Ishikawa (cell line): Measurements from ENCODE around the gene MRPL53.

Experiments used
- CEBPB ChIP-seq: IDR thresholded peaks from 2 replicates; pipeline ENCODE4 v1.6.1; 2012
- CREB1 ChIP-seq: IDR thresholded peaks from 2 replicates; pipeline ENCODE4 v1.6.1; 2012; ENCODE audit warnings: low read depth
- EGR1 ChIP-seq: IDR thresholded peaks from 2 replicates; pipeline ENCODE4 v1.6.1; 2012
- EP300 ChIP-seq: IDR thresholded peaks from 2 replicates; pipeline ENCODE4 v1.6.1; 2012; ENCODE audit warnings: borderline replicate concordance
- FOXM1 ChIP-seq: IDR thresholded peaks from 2 replicates; pipeline ENCODE4 v1.6.1; 2012; ENCODE audit warnings: low read depth, borderline replicate concordance
- MAX ChIP-seq: IDR thresholded peaks from 2 replicates; pipeline ENCODE4 v1.6.1; 2012
- NFIC ChIP-seq: IDR thresholded peaks from 2 replicates; pipeline ENCODE4 v1.6.1; 2012
- RAD21 ChIP-seq: IDR thresholded peaks from 2 replicates; pipeline ENCODE4 v1.6.1; 2012; ENCODE audit warnings: low read depth
- REST ChIP-seq: IDR thresholded peaks from 2 replicates; pipeline ENCODE4 v1.6.1; 2012; ENCODE audit warnings: low read depth, mild to moderate bottlenecking
- TAF1 ChIP-seq: IDR thresholded peaks from 2 replicates; pipeline ENCODE4 v1.6.1; 2012; ENCODE audit warnings: low read depth, mild to moderate bottlenecking
- TCF12 ChIP-seq: IDR thresholded peaks from 2 replicates; pipeline ENCODE4 v1.6.1; 2012; ENCODE audit warnings: low read depth
- TEAD4 ChIP-seq: IDR thresholded peaks from 2 replicates; pipeline ENCODE4 v1.6.1; 2012
- YY1 ChIP-seq: IDR thresholded peaks from 2 replicates; pipeline ENCODE4 v1.6.1; 2012; ENCODE audit warnings: low read depth
- ZBTB7A ChIP-seq: IDR thresholded peaks from 2 replicates; pipeline ENCODE4 v1.6.1; 2012; ENCODE audit warnings: low read depth

- TF ChIP-seq MAX: no peak
- TF ChIP-seq REST: no peak
- no peak for TF ChIP-seq FOXM1
- no peak for TF ChIP-seq NFIC
- TF ChIP-seq EP300: no peak
- no peak for TF ChIP-seq TCF12
- no peak for TF ChIP-seq CREB1
- TF ChIP-seq EGR1: no peak
- no peak for TF ChIP-seq CEBPB
- TF ChIP-seq TEAD4: no peak
- no peak for TF ChIP-seq RAD21
- no peak for TF ChIP-seq TAF1
- no peak for TF ChIP-seq YY1
- no peak for TF ChIP-seq ZBTB7A
Observed at GRCh38 chr2:74426181-74426758, 46.2 kb downstream of the MRPL53 start.
